ENCODE measurements around the gene ZPR1. TPM values are rescaled to one million over a fixed set of nuclear protein-coding genes. Genes with fewer than 3 reads are reported as not detected.

The ZPR1 gene
- total RNA-seq, 1 experiment from 2014 or later, result 29.6 TPM

DNA sequence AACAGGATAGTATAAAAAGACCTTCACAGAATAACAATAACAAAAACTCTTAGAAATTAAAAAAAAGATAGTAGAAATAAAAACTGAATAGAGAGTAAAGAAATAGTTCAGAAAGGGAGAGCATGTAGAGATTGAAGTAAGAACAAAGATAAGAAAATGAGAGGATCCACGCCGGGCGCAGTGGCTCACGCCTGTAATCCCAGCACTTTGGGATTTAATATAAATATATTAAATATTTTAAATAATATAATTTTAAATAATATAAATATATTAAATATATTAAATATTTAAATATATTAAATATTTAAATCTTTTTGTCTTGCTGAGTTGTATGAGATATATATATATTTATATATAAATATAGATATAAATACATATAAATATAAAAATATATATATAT lies 24.3 kb upstream of the ZPR1 start:
- H3F3A ChIP-seq (ENCODE audit: insufficient read depth, low read depth), result no peaks in the 10 kb centered on the region
- no peak for DNase-seq
- no peaks in the 10 kb centered on the region for H3K9me3 ChIP-seq (ENCODE audit: insufficient read depth, low read depth)
- intact Hi-C loops (cut with micrococcal nuclease; ENCODE audit: unreplicated experiment), result no loop called here
- ChIA-PET CTCF (no interaction called here), POLR2A (ENCODE audit: unreplicated experiment) (no interaction called here)
- H3K4me3 ChIP-seq, result no peak overlapping the region
- no peaks in the 10 kb centered on the region for H3K27me3 ChIP-seq (ENCODE audit: insufficient read depth, low read depth)
- H2AFZ ChIP-seq, result no peak overlapping the region
- no peaks in the 10 kb centered on the region for H4K20me1 ChIP-seq (ENCODE audit: insufficient read depth)
- no peaks in the 10 kb centered on the region for H3K36me3 ChIP-seq (ENCODE audit: low read depth)
- H3K9me2 ChIP-seq (ENCODE audit: insufficient read depth), result no peaks in the 10 kb centered on the region
- H3K79me2 ChIP-seq (ENCODE audit: low read depth), result no peaks in the 10 kb centered on the region
- H3K4me1 ChIP-seq (replicated peaks; ENCODE audit: insufficient read depth), result no peaks in the 10 kb centered on the region
- no peak overlapping the region for H3K4me2 ChIP-seq
- no peak overlapping the region for H3K27ac ChIP-seq
- BruUV-seq (replicated peaks), result no TSS peak
- TF ChIP-seq EZH2 (IDR thresholded peaks at IDR 0.05; ENCODE audit: low read depth), result no peak
- TF ChIP-seq, protein P1, sequence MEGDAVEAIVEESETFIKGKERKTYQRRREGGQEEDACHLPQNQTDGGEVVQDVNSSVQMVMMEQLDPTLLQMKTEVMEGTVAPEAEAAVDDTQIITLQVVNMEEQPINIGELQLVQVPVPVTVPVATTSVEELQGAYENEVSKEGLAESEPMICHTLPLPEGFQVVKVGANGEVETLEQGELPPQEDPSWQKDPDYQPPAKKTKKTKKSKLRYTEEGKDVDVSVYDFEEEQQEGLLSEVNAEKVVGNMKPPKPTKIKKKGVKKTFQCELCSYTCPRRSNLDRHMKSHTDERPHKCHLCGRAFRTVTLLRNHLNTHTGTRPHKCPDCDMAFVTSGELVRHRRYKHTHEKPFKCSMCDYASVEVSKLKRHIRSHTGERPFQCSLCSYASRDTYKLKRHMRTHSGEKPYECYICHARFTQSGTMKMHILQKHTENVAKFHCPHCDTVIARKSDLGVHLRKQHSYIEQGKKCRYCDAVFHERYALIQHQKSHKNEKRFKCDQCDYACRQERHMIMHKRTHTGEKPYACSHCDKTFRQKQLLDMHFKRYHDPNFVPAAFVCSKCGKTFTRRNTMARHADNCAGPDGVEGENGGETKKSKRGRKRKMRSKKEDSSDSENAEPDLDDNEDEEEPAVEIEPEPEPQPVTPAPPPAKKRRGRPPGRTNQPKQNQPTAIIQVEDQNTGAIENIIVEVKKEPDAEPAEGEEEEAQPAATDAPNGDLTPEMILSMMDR (conservative IDR thresholded peaks at IDR 0.05), result no peak

DNA sequence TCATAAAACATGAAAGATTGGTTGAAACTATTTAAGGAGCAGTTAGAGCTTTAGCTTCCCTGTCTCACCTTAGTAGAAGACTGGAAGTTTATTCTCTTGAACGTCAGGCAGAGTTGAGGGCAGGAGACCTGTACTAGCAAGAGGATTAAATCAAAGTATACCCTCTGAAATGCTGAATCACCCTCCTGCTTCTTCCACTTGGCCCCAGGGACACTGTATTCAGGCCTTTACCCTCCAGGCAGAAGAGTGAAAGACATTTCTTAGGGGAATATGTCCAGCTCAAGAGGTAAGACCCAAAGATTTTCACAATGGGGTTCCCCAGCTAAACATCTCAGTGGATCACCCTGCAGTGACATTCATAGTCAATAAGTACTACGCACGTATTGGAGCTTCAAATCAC lies 23.4 kb upstream of the ZPR1 start:
- no peak for TF ChIP-seq EZH2 (IDR thresholded peaks at IDR 0.05; ENCODE audit: low read depth)
- TF ChIP-seq, protein P1 (conservative IDR thresholded peaks at IDR 0.05), result no peak
- Histone ChIP-seq H3K9me3 (ENCODE audit: insufficient read depth, low read depth) (no peaks in the 10 kb centered on the region), H3K27ac (no peak overlapping the region), H4K20me1 (ENCODE audit: insufficient read depth) (no peaks in the 10 kb centered on the region), H2AFZ (peak overlapping the region; percentile 12; the same call in 1 of the 2 replicates), H3K4me3 (no peak overlapping the region), H3K27me3 (ENCODE audit: insufficient read depth, low read depth) (no peaks in the 10 kb centered on the region), H3K4me2 (no peak overlapping the region), H3K36me3 (ENCODE audit: low read depth) (no peaks in the 10 kb centered on the region), H3K9me2 (ENCODE audit: insufficient read depth) (no peaks in the 10 kb centered on the region), H3F3A (ENCODE audit: insufficient read depth, low read depth) (no peaks in the 10 kb centered on the region), H3K4me1 (replicated peaks; ENCODE audit: insufficient read depth) (no peaks in the 10 kb centered on the region), H3K79me2 (ENCODE audit: low read depth) (no peaks in the 10 kb centered on the region)
- ChIA-PET POLR2A (ENCODE audit: unreplicated experiment) (no interaction called here), CTCF (no interaction called here)
- intact Hi-C loops (cut with micrococcal nuclease; ENCODE audit: unreplicated experiment), result no loop called here
- DNase-seq, result no peak
- BruUV-seq (replicated peaks), result no TSS peak

GRCh38 chr11:116808262-116809175 lies 20.7 kb upstream of the ZPR1 start:
- no peaks in the 10 kb centered on the region for H3F3A ChIP-seq (ENCODE audit: insufficient read depth, low read depth)
- H3K79me2 ChIP-seq (ENCODE audit: low read depth), result no peaks in the 10 kb centered on the region
- no peaks in the 10 kb centered on the region for H3K27me3 ChIP-seq (ENCODE audit: insufficient read depth, low read depth)
- ChIA-PET POLR2A (ENCODE audit: unreplicated experiment) (no interaction called here), CTCF (no interaction called here)
- no peaks in the 10 kb centered on the region for H3K9me2 ChIP-seq (ENCODE audit: insufficient read depth)
- DNase-seq, result no peak
- H2AFZ ChIP-seq, result no peak overlapping the region
- no peaks in the 10 kb centered on the region for H3K9me3 ChIP-seq (ENCODE audit: insufficient read depth, low read depth)
- H3K4me2 ChIP-seq, result no peak overlapping the region
- intact Hi-C loops (cut with micrococcal nuclease; ENCODE audit: unreplicated experiment), result no loop called here
- no peak overlapping the region for H3K4me3 ChIP-seq
- TF ChIP-seq EZH2 (IDR thresholded peaks at IDR 0.05; ENCODE audit: low read depth), result no peak
- TF ChIP-seq, protein P1 (conservative IDR thresholded peaks at IDR 0.05), result no peak
- H3K36me3 ChIP-seq (ENCODE audit: low read depth), result no peaks in the 10 kb centered on the region
- H3K27ac ChIP-seq, result no peak overlapping the region
- BruUV-seq (replicated peaks), result no TSS peak
- no peaks in the 10 kb centered on the region for H3K4me1 ChIP-seq (replicated peaks; ENCODE audit: insufficient read depth)
- H4K20me1 ChIP-seq (ENCODE audit: insufficient read depth), result no peaks in the 10 kb centered on the region

Data from PC-9 (cell line).